ENCODE data around the gene TMEM63C. TPM values are rescaled to one million over a fixed set of nuclear protein-coding genes. Genes with fewer than 3 reads are reported as not detected.

Gene TMEM63C
- total RNA-seq, 1 experiment from 2014 or later, result 5.4 TPM

DNA sequence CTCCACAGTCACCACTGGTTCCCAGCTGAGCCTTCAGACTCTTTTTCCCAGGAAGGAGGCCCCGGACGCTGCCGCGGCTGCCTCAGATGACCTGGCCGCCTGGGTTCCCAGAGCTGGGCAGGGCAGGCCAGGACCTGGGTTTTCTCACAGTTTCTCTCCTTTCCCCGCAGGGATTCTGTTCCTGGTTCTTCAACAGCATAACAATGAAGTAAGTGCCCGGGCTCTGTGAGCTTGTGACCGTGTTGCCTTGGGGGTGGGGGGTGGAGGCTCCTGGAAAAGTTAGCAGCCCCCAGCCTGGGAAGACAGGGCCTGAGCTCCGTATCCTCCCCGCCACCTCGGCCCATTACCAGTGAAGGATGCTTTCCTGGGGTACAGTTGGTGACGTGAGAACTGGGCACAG lies 43.7 kb downstream of the TMEM63C start:
- H4K20me1 ChIP-seq (ENCODE audit: low read length), result no peaks in the 10 kb centered on the region
- no peaks in the 10 kb centered on the region for H3K36me3 ChIP-seq (ENCODE audit: low read depth, low read length)
- no peaks in the 10 kb centered on the region for H3F3A ChIP-seq (ENCODE audit: low read length, unreplicated experiment)
- no peaks in the 10 kb centered on the region for H3K27me3 ChIP-seq (ENCODE audit: low read length)
- H3K27ac ChIP-seq (ENCODE audit: low read length), result no peak overlapping the region
- no peaks in the 10 kb centered on the region for H3K9me3 ChIP-seq (ENCODE audit: low read length)
- CTCF ChIA-PET, result no interaction called here
- no peak overlapping the region for H2AFZ ChIP-seq (ENCODE audit: low read length)
- no peaks in the 10 kb centered on the region for H3K4me1 ChIP-seq (ENCODE audit: insufficient read depth, low read length)
- H3K9ac ChIP-seq (ENCODE audit: low read length), result no peak overlapping the region
- ATAC-seq (no peak), DNase-seq (no peak)
- no peak overlapping the region for H3K4me3 ChIP-seq (ENCODE audit: low read length)
- intact Hi-C loops (cut with micrococcal nuclease), result no loop called here
- H3K79me2 ChIP-seq (ENCODE audit: low read length), result no peaks in the 10 kb centered on the region
- no peak overlapping the region for H3K4me2 ChIP-seq (ENCODE audit: low read length)
- POLR2A ChIA-PET (ENCODE audit: unreplicated experiment), result no interaction called here
- TF ChIP-seq, protein P1, sequence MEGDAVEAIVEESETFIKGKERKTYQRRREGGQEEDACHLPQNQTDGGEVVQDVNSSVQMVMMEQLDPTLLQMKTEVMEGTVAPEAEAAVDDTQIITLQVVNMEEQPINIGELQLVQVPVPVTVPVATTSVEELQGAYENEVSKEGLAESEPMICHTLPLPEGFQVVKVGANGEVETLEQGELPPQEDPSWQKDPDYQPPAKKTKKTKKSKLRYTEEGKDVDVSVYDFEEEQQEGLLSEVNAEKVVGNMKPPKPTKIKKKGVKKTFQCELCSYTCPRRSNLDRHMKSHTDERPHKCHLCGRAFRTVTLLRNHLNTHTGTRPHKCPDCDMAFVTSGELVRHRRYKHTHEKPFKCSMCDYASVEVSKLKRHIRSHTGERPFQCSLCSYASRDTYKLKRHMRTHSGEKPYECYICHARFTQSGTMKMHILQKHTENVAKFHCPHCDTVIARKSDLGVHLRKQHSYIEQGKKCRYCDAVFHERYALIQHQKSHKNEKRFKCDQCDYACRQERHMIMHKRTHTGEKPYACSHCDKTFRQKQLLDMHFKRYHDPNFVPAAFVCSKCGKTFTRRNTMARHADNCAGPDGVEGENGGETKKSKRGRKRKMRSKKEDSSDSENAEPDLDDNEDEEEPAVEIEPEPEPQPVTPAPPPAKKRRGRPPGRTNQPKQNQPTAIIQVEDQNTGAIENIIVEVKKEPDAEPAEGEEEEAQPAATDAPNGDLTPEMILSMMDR (conservative IDR thresholded peaks at IDR 0.05; ENCODE audit: low read depth, low read length), result no peak
- TF ChIP-seq EZH2phosphoT487 (IDR thresholded peaks at IDR 0.05; ENCODE audit: borderline replicate concordance, low read length), result no peak
- no peaks in the 10 kb centered on the region for H3K9me2 ChIP-seq (replicated peaks; ENCODE audit: low read length)
- BruUV-seq (replicated peaks), result no TSS peak

DNA sequence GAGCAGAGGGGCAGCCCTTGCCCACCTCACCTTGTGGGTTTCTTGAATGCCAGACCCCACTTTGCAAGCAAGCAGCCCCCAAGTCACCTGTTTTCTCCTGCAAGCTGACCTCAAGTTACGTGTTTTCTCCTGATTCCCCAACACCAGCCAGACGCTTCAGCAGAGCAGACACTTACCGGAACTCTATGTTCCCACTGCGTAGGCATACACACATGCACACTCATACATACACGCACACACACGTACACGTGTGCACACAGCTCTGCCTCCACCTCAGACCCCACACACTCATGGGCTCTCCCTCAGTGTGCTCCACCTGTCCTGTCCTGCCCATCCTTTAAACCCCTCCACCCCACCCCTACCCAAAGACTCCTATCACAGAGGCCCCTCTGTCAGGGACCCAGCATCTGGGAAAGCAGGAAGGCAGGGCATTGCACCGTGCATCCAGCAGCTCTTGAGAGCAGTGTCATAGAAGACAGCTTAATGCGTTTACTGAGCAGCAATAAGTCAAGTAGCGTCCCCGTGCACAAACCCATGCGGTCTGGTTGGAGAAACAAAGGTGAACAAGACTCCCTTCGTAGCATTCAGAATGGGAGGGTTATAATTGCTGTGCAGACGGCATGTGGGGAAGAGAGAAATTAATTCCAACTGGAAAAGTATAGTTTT lies 44.4 kb downstream of the TMEM63C start:
- Histone ChIP-seq H3K4me2 (ENCODE audit: low read length) (no peak overlapping the region), H3K4me1 (ENCODE audit: insufficient read depth, low read length) (no peaks in the 10 kb centered on the region), H3K9me2 (replicated peaks; ENCODE audit: low read length) (no peaks in the 10 kb centered on the region), H2AFZ (ENCODE audit: low read length) (no peak overlapping the region), H3K27me3 (ENCODE audit: low read length) (no peaks in the 10 kb centered on the region), H4K20me1 (ENCODE audit: low read length) (no peaks in the 10 kb centered on the region), H3K36me3 (ENCODE audit: low read depth, low read length) (no peaks in the 10 kb centered on the region), H3K9me3 (ENCODE audit: low read length) (no peaks in the 10 kb centered on the region), H3K79me2 (ENCODE audit: low read length) (no peaks in the 10 kb centered on the region), H3K27ac (ENCODE audit: low read length) (no peak overlapping the region), H3K9ac (ENCODE audit: low read length) (no peak overlapping the region), H3F3A (ENCODE audit: low read length, unreplicated experiment) (no peaks in the 10 kb centered on the region), H3K4me3 (ENCODE audit: low read length) (no peak overlapping the region)
- no peak for ATAC-seq
- intact Hi-C loops (cut with micrococcal nuclease), result no loop called here
- ChIA-PET POLR2A (ENCODE audit: unreplicated experiment) (no interaction called here), CTCF (no interaction called here)
- no peak for DNase-seq
- TF ChIP-seq EZH2phosphoT487 (IDR thresholded peaks at IDR 0.05; ENCODE audit: borderline replicate concordance, low read length) (no peak), EZH2 (IDR thresholded peaks at IDR 0.05; ENCODE audit: low read length, unreplicated experiment) (no peak)
- TF ChIP-seq, protein P1 (conservative IDR thresholded peaks at IDR 0.05; ENCODE audit: low read depth, low read length), result no peak
- BruUV-seq (replicated peaks), result no TSS peak

DNA sequence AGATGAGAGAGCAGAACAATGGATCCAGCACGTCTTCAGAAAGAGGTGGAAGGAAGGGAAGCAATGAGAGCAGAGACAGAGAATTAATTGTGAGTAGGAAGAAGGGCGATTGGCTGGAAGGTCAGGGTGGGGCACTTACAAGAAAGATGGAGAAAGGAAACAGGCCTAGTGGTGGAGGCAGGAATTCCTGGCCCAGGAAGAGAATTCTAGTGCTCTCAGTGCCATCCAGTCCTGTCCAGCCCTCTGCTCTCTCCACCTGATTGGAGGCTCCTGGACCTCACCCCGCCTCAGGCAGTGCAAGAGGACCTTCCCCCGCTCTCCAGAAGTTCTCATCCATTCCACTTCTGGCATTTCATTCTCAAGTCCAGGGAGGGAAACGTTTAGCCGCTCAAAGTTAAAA lies 46.5 kb downstream of the TMEM63C start:
- no peak for TF ChIP-seq EZH2phosphoT487 (IDR thresholded peaks at IDR 0.05; ENCODE audit: borderline replicate concordance, low read length)
- TF ChIP-seq, protein P1 (conservative IDR thresholded peaks at IDR 0.05; ENCODE audit: low read depth, low read length), result no peak
- no peak for TF ChIP-seq EZH2 (IDR thresholded peaks at IDR 0.05; ENCODE audit: low read length, unreplicated experiment)
- Histone ChIP-seq H3F3A (ENCODE audit: low read length, unreplicated experiment) (no peaks in the 10 kb centered on the region), H3K9me2 (replicated peaks; ENCODE audit: low read length) (no peaks in the 10 kb centered on the region), H3K9me3 (ENCODE audit: low read length) (no peaks in the 10 kb centered on the region), H4K20me1 (ENCODE audit: low read length) (no peaks in the 10 kb centered on the region), H3K9ac (ENCODE audit: low read length) (no peak overlapping the region), H2AFZ (ENCODE audit: low read length) (no peak overlapping the region), H3K79me2 (ENCODE audit: low read length) (no peaks in the 10 kb centered on the region), H3K27me3 (ENCODE audit: low read length) (no peaks in the 10 kb centered on the region), H3K4me2 (ENCODE audit: low read length) (no peak overlapping the region), H3K4me1 (ENCODE audit: insufficient read depth, low read length) (no peaks in the 10 kb centered on the region), H3K4me3 (ENCODE audit: low read length) (no peak overlapping the region), H3K36me3 (ENCODE audit: low read depth, low read length) (no peaks in the 10 kb centered on the region), H3K27ac (ENCODE audit: low read length) (no peak overlapping the region)
- ChIA-PET CTCF (interaction anchor here (0.7 kb wide), 1 partner anchor 34 kb away, joined by 3 read pairs; no protein-coding TSS in a partner anchor), POLR2A (ENCODE audit: unreplicated experiment) (no interaction called here)
- no TSS peak for BruUV-seq (replicated peaks)
- no peak for DNase-seq
- intact Hi-C loops (cut with micrococcal nuclease), result no loop called here
- ATAC-seq, result no peak

All from PC-3 (cell line).